ENCODE data around the gene JMJD7. TPM values are rescaled to one million over a fixed set of nuclear protein-coding genes. Genes with fewer than 3 reads are reported as not detected.

JMJD7 gene
- total RNA-seq, 1 experiment from 2014 or later: 11.7 TPM

DNA sequence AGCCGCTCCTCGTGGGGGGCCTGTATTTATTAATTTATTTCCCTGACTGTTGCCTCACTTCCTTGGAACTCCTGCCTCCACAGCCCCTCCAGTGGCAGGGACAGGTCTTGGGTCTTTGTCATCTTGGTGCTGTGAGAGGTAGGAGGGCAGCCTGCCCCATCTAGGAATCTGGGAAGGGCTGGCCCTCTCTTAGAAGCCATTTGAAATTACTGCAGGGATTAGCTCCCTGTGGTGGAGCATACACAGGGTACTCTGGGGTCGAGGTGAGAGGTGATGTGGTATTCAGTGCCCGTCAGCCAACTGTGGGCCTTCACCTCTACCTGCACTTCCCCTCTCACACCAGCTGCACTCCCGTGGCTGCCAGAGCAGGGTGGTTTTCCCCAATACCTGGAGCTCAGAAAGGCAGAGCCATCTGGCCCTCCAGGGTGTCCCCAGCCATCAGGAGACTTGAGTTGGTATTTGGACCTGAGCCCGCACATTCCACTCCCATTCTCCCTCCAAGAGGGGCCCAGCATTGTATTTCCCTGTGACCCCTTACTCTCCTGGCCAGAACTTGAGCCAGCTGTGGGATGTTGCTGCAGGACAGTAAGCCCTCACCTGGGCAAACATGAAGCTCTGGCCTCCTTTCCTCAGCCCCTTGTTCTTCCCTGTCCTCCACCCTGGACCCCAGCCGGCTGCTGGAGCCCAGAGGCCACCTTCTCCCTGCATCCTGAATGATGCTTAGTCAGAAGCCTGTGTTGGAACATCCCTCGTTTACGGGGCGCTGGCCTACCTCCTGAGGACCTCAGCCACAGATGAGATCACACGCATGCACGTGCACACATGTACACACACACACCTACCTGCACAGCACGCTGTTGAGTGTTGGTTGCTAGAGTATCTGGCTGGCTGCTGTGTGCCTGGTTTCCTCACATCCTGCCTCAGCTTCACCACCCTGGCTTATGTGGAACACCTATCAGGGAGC, 2.0 kb upstream of the JMJD7 start:
- no peaks in the 10 kb centered on the region for H3K27me3 ChIP-seq (ENCODE audit: insufficient read depth, low read depth)
- DNase-seq: no peak
- H3K4me3 ChIP-seq: no peak overlapping the region
- 0 out of 2 replicates have a peak, but pooled peaks cover 6% of the 10 kb centered on the region for H3K4me1 ChIP-seq (replicated peaks; ENCODE audit: insufficient read depth)
- no peaks in the 10 kb centered on the region for H3F3A ChIP-seq (ENCODE audit: insufficient read depth, low read depth)
- no peaks in the 10 kb centered on the region for H3K36me3 ChIP-seq (ENCODE audit: low read depth)
- intact Hi-C loops (cut with micrococcal nuclease; ENCODE audit: unreplicated experiment): loop anchor here (2.0 kb wide), 1 partner anchor 147 kb away; the partner anchor contains the start of gene EHD4
- no peak overlapping the region for H3K27ac ChIP-seq
- no peaks in the 10 kb centered on the region for H3K9me3 ChIP-seq (ENCODE audit: insufficient read depth, low read depth)
- no peaks in the 10 kb centered on the region for H4K20me1 ChIP-seq (ENCODE audit: insufficient read depth)
- H3K4me2 ChIP-seq: no peak overlapping the region
- POLR2A ChIA-PET (ENCODE audit: unreplicated experiment): interaction anchor here (0.6 kb wide), 1 partner anchor 1065 kb away, joined by 8 read pairs; no protein-coding TSS in a partner anchor
- CTCF ChIA-PET: interaction anchor here (0.6 kb wide), 1 partner anchor 269 kb away, joined by 6 read pairs; no protein-coding TSS in a partner anchor
- BruUV-seq (replicated peaks): no TSS peak
- no peak overlapping the region for H2AFZ ChIP-seq
- no peaks in the 10 kb centered on the region for H3K9me2 ChIP-seq (ENCODE audit: insufficient read depth)
- TF ChIP-seq, protein P1, sequence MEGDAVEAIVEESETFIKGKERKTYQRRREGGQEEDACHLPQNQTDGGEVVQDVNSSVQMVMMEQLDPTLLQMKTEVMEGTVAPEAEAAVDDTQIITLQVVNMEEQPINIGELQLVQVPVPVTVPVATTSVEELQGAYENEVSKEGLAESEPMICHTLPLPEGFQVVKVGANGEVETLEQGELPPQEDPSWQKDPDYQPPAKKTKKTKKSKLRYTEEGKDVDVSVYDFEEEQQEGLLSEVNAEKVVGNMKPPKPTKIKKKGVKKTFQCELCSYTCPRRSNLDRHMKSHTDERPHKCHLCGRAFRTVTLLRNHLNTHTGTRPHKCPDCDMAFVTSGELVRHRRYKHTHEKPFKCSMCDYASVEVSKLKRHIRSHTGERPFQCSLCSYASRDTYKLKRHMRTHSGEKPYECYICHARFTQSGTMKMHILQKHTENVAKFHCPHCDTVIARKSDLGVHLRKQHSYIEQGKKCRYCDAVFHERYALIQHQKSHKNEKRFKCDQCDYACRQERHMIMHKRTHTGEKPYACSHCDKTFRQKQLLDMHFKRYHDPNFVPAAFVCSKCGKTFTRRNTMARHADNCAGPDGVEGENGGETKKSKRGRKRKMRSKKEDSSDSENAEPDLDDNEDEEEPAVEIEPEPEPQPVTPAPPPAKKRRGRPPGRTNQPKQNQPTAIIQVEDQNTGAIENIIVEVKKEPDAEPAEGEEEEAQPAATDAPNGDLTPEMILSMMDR (conservative IDR thresholded peaks at IDR 0.05): no peak
- TF ChIP-seq EZH2 (IDR thresholded peaks at IDR 0.05; ENCODE audit: low read depth): no peak
- H3K79me2 ChIP-seq (ENCODE audit: low read depth): no peaks in the 10 kb centered on the region

DNA sequence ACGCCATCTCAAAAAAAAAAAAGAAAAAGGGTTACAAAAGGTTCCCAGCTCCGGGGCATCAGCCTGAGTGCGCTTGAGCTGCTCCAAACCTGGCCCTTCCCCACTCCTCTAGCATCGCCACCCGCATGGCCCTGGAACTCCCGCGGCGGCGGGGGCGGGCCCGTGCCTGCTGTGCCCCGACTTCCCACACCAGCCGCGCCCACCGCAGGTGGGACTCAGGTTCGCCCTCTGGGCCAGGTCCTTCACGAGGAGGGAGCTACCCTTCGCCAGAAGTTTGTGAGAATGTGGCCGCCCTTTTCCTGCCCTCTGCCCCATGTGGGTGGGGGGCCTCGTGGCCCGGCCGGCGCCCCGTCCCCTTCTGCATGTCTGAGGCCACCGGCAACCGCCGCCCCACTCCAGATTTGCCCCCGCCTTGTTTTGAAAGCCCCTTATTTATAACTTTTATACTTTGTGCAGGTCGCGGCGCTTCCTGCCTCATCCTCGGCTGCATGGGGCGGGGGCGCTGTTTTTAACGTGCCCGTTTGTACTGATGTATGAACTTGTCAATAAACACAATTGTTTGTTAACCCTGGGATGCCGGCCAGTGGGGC, 507 bp upstream of the JMJD7 start:
- peak overlapping the region; percentile 95 for H3K4me2 ChIP-seq
- H4K20me1 ChIP-seq (ENCODE audit: insufficient read depth): no peaks in the 10 kb centered on the region
- POLR2A ChIA-PET (ENCODE audit: unreplicated experiment): interaction anchor here (0.6 kb wide), 2 partner anchors 22 to 53 kb away, joined by 7 to 10 read pairs; partner anchors contain the start of gene MAPKBP1
- no peaks in the 10 kb centered on the region for H3K79me2 ChIP-seq (ENCODE audit: low read depth)
- H3K4me3 ChIP-seq: peak overlapping the region; percentile 62
- H3K4me1 ChIP-seq (replicated peaks; ENCODE audit: insufficient read depth): peaks cover 9% of the 10 kb centered on the region
- no peaks in the 10 kb centered on the region for H3K9me3 ChIP-seq (ENCODE audit: insufficient read depth, low read depth)
- H3K9me2 ChIP-seq (ENCODE audit: insufficient read depth): no peaks in the 10 kb centered on the region
- CTCF ChIA-PET: interaction anchor here (0.7 to 1.7 kb wide), 2 partner anchors 54 to 241 kb away, joined by 4 to 5 read pairs; no protein-coding TSS in a partner anchor
- no peaks in the 10 kb centered on the region for H3K36me3 ChIP-seq (ENCODE audit: low read depth)
- peak; percentile 35 for DNase-seq
- H3F3A ChIP-seq (ENCODE audit: insufficient read depth, low read depth): peaks cover 2% of the 10 kb centered on the region; the same call in 1 of the 2 replicates
- H2AFZ ChIP-seq: peak overlapping the region; percentile 77
- H3K27ac ChIP-seq: no peak overlapping the region
- H3K27me3 ChIP-seq (ENCODE audit: insufficient read depth, low read depth): no peaks in the 10 kb centered on the region
- no TSS peak for BruUV-seq (replicated peaks)
- no peak for TF ChIP-seq EZH2 (IDR thresholded peaks at IDR 0.05; ENCODE audit: low read depth)
- TF ChIP-seq, protein P1 (conservative IDR thresholded peaks at IDR 0.05): no peak
- intact Hi-C loops (cut with micrococcal nuclease; ENCODE audit: unreplicated experiment): loop anchor here (2.0 kb wide), 1 partner anchor 145 kb away; the partner anchor contains the start of gene EHD4

DNA sequence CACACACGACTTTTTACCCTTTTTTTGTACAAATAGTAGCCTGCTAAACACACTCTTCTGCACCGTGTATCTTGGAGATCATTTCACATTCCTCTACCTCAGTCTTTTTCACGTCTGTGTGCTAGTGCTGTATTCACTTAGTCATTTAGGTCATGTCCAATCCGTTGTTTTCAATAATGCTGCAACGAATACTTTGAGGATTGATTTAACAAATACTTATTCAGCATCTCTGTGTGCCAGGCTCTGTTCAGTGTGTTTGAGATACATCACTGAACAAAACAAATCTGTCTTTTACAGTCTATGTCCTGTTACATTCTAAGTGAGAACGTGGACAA, 882 bp downstream of the JMJD7 start:
- POLR2A ChIA-PET (ENCODE audit: unreplicated experiment): interaction anchor here (0.5 kb wide), 1 partner anchor 148 kb away, joined by 4 read pairs; no protein-coding TSS in a partner anchor
- no peak overlapping the region; the same call in 1 of the 2 replicates for H2AFZ ChIP-seq
- no TSS peak for BruUV-seq (replicated peaks)
- H3K27ac ChIP-seq: no peak overlapping the region
- CTCF ChIA-PET: interaction anchor here (0.6 kb wide), 1 partner anchor 76 kb away, joined by 3 read pairs; no protein-coding TSS in a partner anchor
- H3K4me2 ChIP-seq: peak overlapping the region; percentile 95
- TF ChIP-seq, protein P1 (conservative IDR thresholded peaks at IDR 0.05): no peak
- no peak for TF ChIP-seq EZH2 (IDR thresholded peaks at IDR 0.05; ENCODE audit: low read depth)
- no peaks in the 10 kb centered on the region for H3K9me3 ChIP-seq (ENCODE audit: insufficient read depth, low read depth)
- H3F3A ChIP-seq (ENCODE audit: insufficient read depth, low read depth): peaks cover 11% of the 10 kb centered on the region; the same call in 1 of the 2 replicates
- no peaks in the 10 kb centered on the region for H3K79me2 ChIP-seq (ENCODE audit: low read depth)
- H3K4me1 ChIP-seq (replicated peaks; ENCODE audit: insufficient read depth): peaks cover 22% of the 10 kb centered on the region
- no peaks in the 10 kb centered on the region for H3K36me3 ChIP-seq (ENCODE audit: low read depth)
- intact Hi-C loops (cut with micrococcal nuclease; ENCODE audit: unreplicated experiment): loop anchor here (2.0 kb wide), 1 partner anchor 76 kb away; no protein-coding TSS in a partner anchor
- DNase-seq: no peak
- peak overlapping the region; percentile 81 for H3K4me3 ChIP-seq
- no peaks in the 10 kb centered on the region for H3K27me3 ChIP-seq (ENCODE audit: insufficient read depth, low read depth)
- no peaks in the 10 kb centered on the region for H3K9me2 ChIP-seq (ENCODE audit: insufficient read depth)
- no peaks in the 10 kb centered on the region for H4K20me1 ChIP-seq (ENCODE audit: insufficient read depth)
